IMR-90 (cell line): ENCODE measurements around the gene ANKRD13D. TPM values are rescaled to one million over a fixed set of nuclear protein-coding genes. Genes with fewer than 3 reads are reported as not detected.

Experiments
- ATAC-seq: fragments of 200-7000 bp; cut with Tn5 transposase; 2 replicates; pipeline ENCODE4 v1.9.1; 2020; ENCODE audit warnings: low read depth, mild to moderate bottlenecking, moderate library complexity
- BruUV-seq: library from RNA; stranded (reverse); fragments of 400-500 nt; replicated peaks from 2 replicates; lab custom pipeline; 2021; lab: Mats Ljungman, UMichigan
- CTCF ChIA-PET: fragments of 300-600 bp; formaldehyde crosslinking; extraction: SDS; loops from one replicate; lab custom pipeline; 2021; ENCODE audit warnings: antibody characterized with exemption; lab: Yijun Ruan, JAX
- POLR2A ChIA-PET: fragments of 300-600 bp; sonication (Branson Sonifier 250); formaldehyde crosslinking; loops from one replicate; lab custom pipeline; 2022; ENCODE audit warnings: antibody characterized with exemption; ENCODE audit not compliant: unreplicated experiment; lab: Charles Lee
- DNase-seq: peaks from one replicate; pipeline ENCODE4 v3.0.0; 2013
- H2AFZ ChIP-seq: replicated peaks from 2 replicates; pipeline ENCODE3; 2013; ENCODE audit warnings: low read length, mild to moderate bottlenecking; ENCODE audit not compliant: poor library complexity
- H2AK5ac ChIP-seq: 2 replicates; pipeline ENCODE4 v1.6.1; 2013; ENCODE audit warnings: low read depth, low read length, inconsistent platforms
- H2AK9ac ChIP-seq: replicated peaks from 2 replicates; pipeline ENCODE3; 2013; ENCODE audit warnings: mild to moderate bottlenecking, low read depth, low read length, moderate library complexity; ENCODE audit not compliant: poor library complexity
- H2BK120ac ChIP-seq: 2 replicates; pipeline ENCODE4 v1.6.1; 2013; ENCODE audit warnings: low read depth, low read length, inconsistent platforms
- H2BK15ac ChIP-seq: 3 replicates; pipeline ENCODE4 v1.6.1; 2013; ENCODE audit warnings: low read depth, low read length, inconsistent platforms
- H2BK20ac ChIP-seq: 2 replicates; pipeline ENCODE4 v1.6.1; 2013; ENCODE audit warnings: low read depth, mild to moderate bottlenecking, inconsistent platforms, low read length, moderate library complexity
- H2BK5ac ChIP-seq: 2 replicates; pipeline ENCODE4 v1.6.1; 2013; ENCODE audit warnings: mild to moderate bottlenecking, low read depth, low read length, inconsistent platforms; ENCODE audit not compliant: poor library complexity, severe bottlenecking
- H3K14ac ChIP-seq: replicated peaks from 2 replicates; pipeline ENCODE4 v1.6.1; 2013; ENCODE audit warnings: low read depth, low read length, inconsistent platforms
- H3K18ac ChIP-seq: 2 replicates; pipeline ENCODE4 v1.6.1; 2013; ENCODE audit warnings: low read depth, low read length, control low read depth
- H3K23ac ChIP-seq: 2 replicates; pipeline ENCODE4 v1.6.1; 2013; ENCODE audit warnings: low read depth, low read length, inconsistent platforms
- H3K27ac ChIP-seq: 2 replicates; pipeline ENCODE4 v1.5.1; 2013; ENCODE audit warnings: mild to moderate bottlenecking, control low read depth, low read length; ENCODE audit not compliant: insufficient read depth
- H3K27me3 ChIP-seq: 2 replicates; pipeline ENCODE4 v1.6.1; 2013; ENCODE audit warnings: low read length; ENCODE audit not compliant: control insufficient read depth, insufficient read depth
- H3K36me3 ChIP-seq: 2 replicates; pipeline ENCODE4 v1.6.1; 2013; ENCODE audit warnings: low read length, mixed read lengths; ENCODE audit not compliant: control insufficient read depth, insufficient read depth
- H3K4ac ChIP-seq: 2 replicates; pipeline ENCODE4 v1.6.1; 2013; ENCODE audit warnings: low read depth, low read length, inconsistent platforms
- H3K4me1 ChIP-seq: 2 replicates; pipeline ENCODE4 v1.6.1; 2013; ENCODE audit warnings: low read length, mixed read lengths; ENCODE audit not compliant: control insufficient read depth, insufficient read depth
- H3K4me2 ChIP-seq: 2 replicates; pipeline ENCODE4 v1.6.1; 2013; ENCODE audit warnings: low read depth, mild to moderate bottlenecking, control low read depth, low read length, moderate library complexity
- H3K4me3 ChIP-seq: 2 replicates; pipeline ENCODE4 v1.5.1; 2013; ENCODE audit warnings: low read depth, mild to moderate bottlenecking, control low read depth, low read length, moderate library complexity; ENCODE audit not compliant: insufficient read depth
- H3K56ac ChIP-seq: 2 replicates; pipeline ENCODE4 v1.6.1; 2013; ENCODE audit warnings: low read length, inconsistent platforms; ENCODE audit not compliant: insufficient read depth; ENCODE audit errors: extremely low read depth
- H3K79me1 ChIP-seq, 2 experiments: 2 replicates each; pipeline ENCODE4 v1.6.1; 2013; ENCODE audit warnings: low read length in 2 of 2, inconsistent platforms in 1 of 2, low read depth in 1 of 2
- H3K9ac ChIP-seq: 2 replicates; pipeline ENCODE4 v1.6.1; 2013; ENCODE audit warnings: low read depth, low read length, control low read depth
- H3K9me1 ChIP-seq: 2 replicates; pipeline ENCODE4 v1.6.1; 2013; ENCODE audit warnings: low read length, inconsistent platforms; ENCODE audit not compliant: insufficient read depth
- H3K9me3 ChIP-seq: 2 replicates; pipeline ENCODE4 v1.6.1; 2013; ENCODE audit warnings: low read length; ENCODE audit not compliant: control insufficient read depth, insufficient read depth
- H4K20me1 ChIP-seq: 2 replicates; pipeline ENCODE4 v1.6.1; 2013; ENCODE audit warnings: low read length, inconsistent platforms; ENCODE audit not compliant: insufficient read depth
- H4K5ac ChIP-seq: 2 replicates; pipeline ENCODE4 v1.6.1; 2013; ENCODE audit warnings: mild to moderate bottlenecking, low read depth, low read length, control low read depth
- H4K8ac ChIP-seq, 2 experiments: 2 replicates each; pipeline ENCODE4 v1.6.1; 2013; ENCODE audit warnings: low read depth in 2 of 2, low read length in 2 of 2, control low read depth in 1 of 2, inconsistent platforms in 1 of 2
- H4K91ac ChIP-seq: 2 replicates; pipeline ENCODE4 v1.6.1; 2013; ENCODE audit warnings: low read depth, low read length, inconsistent platforms; ENCODE audit not compliant: insufficient read depth
- BHLHE40 ChIP-seq: fragments of 150-350 bp; IDR thresholded peaks from 2 replicates; pipeline ENCODE4 v1.6.1; 2016; ENCODE audit warnings: mild to moderate bottlenecking, low read depth, low read length
- CEBPB ChIP-seq: IDR thresholded peaks from 2 replicates; pipeline ENCODE4 v1.6.1; 2012; ENCODE audit warnings: low read depth, low read length, improper control_type of control experiment
- CHD1 ChIP-seq: IDR thresholded peaks from 2 replicates; pipeline ENCODE4 v1.6.1; 2012; ENCODE audit warnings: low read depth, low read length, improper control_type of control experiment
- CTCF ChIP-seq: conservative IDR thresholded peaks from 2 replicates; pipeline ENCODE4 v1.5.1; 2012; ENCODE audit warnings: mild to moderate bottlenecking, low read depth, low read length, improper control_type of control experiment
- ELK1 ChIP-seq: fragments of 150-350 bp; IDR thresholded peaks from 2 replicates; pipeline ENCODE4 v1.6.1; 2016; ENCODE audit warnings: low read depth, mild to moderate bottlenecking, low read length, moderate library complexity, borderline replicate concordance
- FOS ChIP-seq: fragments of 150-350 bp; IDR thresholded peaks from 2 replicates; pipeline ENCODE4 v1.6.1; 2016; ENCODE audit warnings: low read depth, low read length
- MAFK ChIP-seq: IDR thresholded peaks from 2 replicates; pipeline ENCODE4 v1.6.1; 2012; ENCODE audit warnings: low read depth, low read length, improper control_type of control experiment
- MAZ ChIP-seq: IDR thresholded peaks from 2 replicates; pipeline ENCODE4 v1.6.1; 2012; ENCODE audit warnings: low read depth, mild to moderate bottlenecking, low read length, improper control_type of control experiment, moderate library complexity, borderline replicate concordance
- MXI1 ChIP-seq: IDR thresholded peaks from 2 replicates; pipeline ENCODE4 v1.6.1; 2012; ENCODE audit warnings: low read depth, mild to moderate bottlenecking, low read length, moderate library complexity, borderline replicate concordance
- NFE2L2 ChIP-seq: fragments of 150-350 bp; IDR thresholded peaks from 2 replicates; pipeline ENCODE4 v1.6.1; 2016; ENCODE audit warnings: low read depth, mild to moderate bottlenecking, low read length
- POLR2A ChIP-seq: IDR thresholded peaks from 2 replicates; pipeline ENCODE4 v1.6.1; 2012; ENCODE audit warnings: mild to moderate bottlenecking, low read depth, low read length
- RAD21 ChIP-seq: IDR thresholded peaks from 2 replicates; pipeline ENCODE4 v1.6.1; 2012; ENCODE audit warnings: low read length, improper control_type of control experiment
- RCOR1 ChIP-seq: IDR thresholded peaks from 2 replicates; pipeline ENCODE4 v1.6.1; 2012; ENCODE audit warnings: mild to moderate bottlenecking, low read length, improper control_type of control experiment; ENCODE audit not compliant: insufficient replicate concordance
- RFX5 ChIP-seq: IDR thresholded peaks from 2 replicates; pipeline ENCODE4 v1.8.0; 2012; ENCODE audit warnings: low read depth, mild to moderate bottlenecking, low read length, moderate library complexity
- SMC3 ChIP-seq: fragments of 150-350 bp; IDR thresholded peaks from 2 replicates; pipeline ENCODE4 v1.6.1; 2016; ENCODE audit warnings: low read depth, mild to moderate bottlenecking, antibody characterized with exemption, low read length, moderate library complexity
- USF2 ChIP-seq: fragments of 150-350 bp; IDR thresholded peaks from 2 replicates; pipeline ENCODE4 v1.6.1; 2017; ENCODE audit warnings: mild to moderate bottlenecking, antibody characterized with exemption, low read length, low read depth
- WGBS, 2 experiments: methylation state at CpG; one replicate each; pipeline versions ENCODE4 v1.1.5 to v1.1.7; 2013; ENCODE audit warnings: missing lambda C conversion rate in 2 of 2; ENCODE audit not compliant: insufficient read length in 1 of 2; ENCODE audit errors: extremely low coverage in 2 of 2; 5-methylcytosine and 5-hydroxymethylcytosine counted together
- dilution Hi-C: fragments of 300-500 bp; cut with HindIII; formaldehyde crosslinking; loops from one replicate; pipeline ENCODE4 v1.14.3; 2018; ENCODE audit warnings: low sequenced_read_pairs; ENCODE audit not compliant: unreplicated experiment
- in situ Hi-C: fragments of 300-500 bp; cut with MboI; formaldehyde crosslinking; loops from 3 replicates; pipeline ENCODE4 v1.14.3; 2019; ENCODE audit warnings: low sequenced_read_pairs, inconsistent platforms, mixed read lengths
- intact Hi-C: fragments of 100-400 bp; cut with micrococcal nuclease; formaldehyde crosslinking; loops from 2 replicates; pipeline ENCODE4 v1.10.0; 2022
- polyA plus RNA-seq, 3 experiments: library from polyadenylated mRNA; depleted of rRNA; stranded (reverse); fragments of >200 nt; gene quantifications; 2 replicates each; pipeline ENCODE4 v1.2.3, GENCODE V29; 2012; ENCODE audit warnings: low replicate concordance in 1 of 3
- total RNA-seq: library from RNA; depleted of rRNA; stranded (reverse); fragments of >200 nt; gene quantifications from 2 replicates; pipeline ENCODE4 v1.2.3, GENCODE V29; 2012

Gene ANKRD13D
- total and polyA plus RNA-seq, 2 of the 4 experiments (the other 2 are of a cell fraction), result 7.3 to 38.4 TPM

- Histone ChIP-seq H2AFZ (peak overlapping the region; percentile 14), H3K14ac (no peak overlapping the region), H3K4ac (no peak overlapping the region), H3K18ac (no peak overlapping the region), H2BK5ac (no peak overlapping the region), H4K8ac (no peak overlapping the region), H3K9ac (no peak overlapping the region), H2AK5ac (no peak overlapping the region), H3K4me1 (peaks cover 5% of the 10 kb centered on the region), H2BK15ac (no peak overlapping the region), H4K5ac (no peak overlapping the region), H2BK20ac (no peak overlapping the region), H3K56ac (no peak overlapping the region), H2AK9ac (no peak overlapping the region), H4K91ac (no peak overlapping the region), H3K23ac (no peak overlapping the region), H3K36me3 (peaks cover 69% of the 10 kb centered on the region), H3K27me3 (no peaks in the 10 kb centered on the region), H2BK120ac (no peak overlapping the region), H3K27ac (no peak overlapping the region), H4K20me1 (0 out of 2 replicates have a peak, but pooled peaks cover 2% of the 10 kb centered on the region), H3K4me2 (no peak overlapping the region), H3K4me3 (no peak overlapping the region), H3K9me1 (peaks cover 8% of the 10 kb centered on the region), H3K9me3 (no peaks in the 10 kb centered on the region), H3K79me1 (peaks cover 12 to 40% of the 10 kb centered on the region in 2 experiments)
- dilution Hi-C loops, result no loop called here
- no peak for ATAC-seq
- no TSS peak for BruUV-seq
- ChIA-PET CTCF (no interaction called here), POLR2A (interaction anchor here (0.6 kb wide), 1 partner anchor 128 kb away, joined by 3 read pairs; no protein-coding TSS in a partner anchor)
- TF ChIP-seq SMC3, result no peak
- no peak for TF ChIP-seq NFE2L2
- TF ChIP-seq RFX5, result no peak
- no peak for TF ChIP-seq POLR2A
- TF ChIP-seq USF2, result no peak
- no peak for TF ChIP-seq RCOR1
- TF ChIP-seq ELK1, result no peak
- no peak for TF ChIP-seq RAD21
- TF ChIP-seq MAZ, result no peak
- TF ChIP-seq CTCF, result no peak
- no peak for TF ChIP-seq BHLHE40
- no peak for TF ChIP-seq CEBPB
- no peak for TF ChIP-seq MAFK
- TF ChIP-seq MXI1, result no peak
- TF ChIP-seq FOS, result no peak
- no peak for TF ChIP-seq CHD1
- no CpG with 5 or more reads among the region's 11 CpGs for WGBS, 2 experiments
- intact Hi-C loops, result no loop called here
- in situ Hi-C loops, result no loop called here
- DNase-seq, result no peak
These were observed 6.2 kb upstream of the ANKRD13D start for GRCh38 chr11:67282876-67283371.
